OCI-LY7 (cell line): Measurements from ENCODE around the gene ART1. TPM values are rescaled to one million over a fixed set of nuclear protein-coding genes. Genes with fewer than 3 reads are reported as not detected.

Experiments used
- BruUV-seq: library from RNA; stranded (reverse); fragments of 400-500 nt; replicated peaks from 2 replicates; lab custom pipeline; 2021; lab: Mats Ljungman, UMichigan
- CTCF ChIA-PET: fragments of 300-600 bp; sonication (Branson Sonifier 250); formaldehyde crosslinking; loops from one replicate; lab custom pipeline; 2022; ENCODE audit warnings: antibody characterized with exemption; ENCODE audit not compliant: unreplicated experiment; lab: Charles Lee
- POLR2A ChIA-PET: fragments of 300-600 bp; sonication (Branson Sonifier 250); formaldehyde crosslinking; loops from one replicate; lab custom pipeline; 2022; ENCODE audit warnings: antibody characterized with exemption; lab: Charles Lee
- DNase-seq: peaks from one replicate; pipeline ENCODE4 v3.0.0-alpha.2; 2015; ENCODE audit warnings: low spot score
- H2AFZ ChIP-seq: fragments of 200-600 bp; sonication (generic), shearing (Covaris generic); 2 replicates; pipeline ENCODE4 v1.6.1; 2014; ENCODE audit warnings: mild to moderate bottlenecking, antibody characterized with exemption, low read length, moderate library complexity
- H3K27ac ChIP-seq: fragments of 200-600 bp; sonication (generic); 2 replicates; pipeline ENCODE4 v1.5.1; 2014; ENCODE audit warnings: mixed run types, low read depth, mild to moderate bottlenecking, moderate library complexity, low read length, inconsistent platforms; ENCODE audit not compliant: poor library complexity, severe bottlenecking
- H3K36me3 ChIP-seq: fragments of 200-600 bp; sonication (generic); 2 replicates; pipeline ENCODE4 v1.6.1; 2014; ENCODE audit warnings: mild to moderate bottlenecking, antibody characterized with exemption, low read length, moderate library complexity, mixed read lengths; ENCODE audit not compliant: insufficient read depth
- H3K4me1 ChIP-seq: fragments of 200-600 bp; sonication (generic); 2 replicates; pipeline ENCODE4 v1.5.1; 2014; ENCODE audit warnings: mild to moderate bottlenecking, low read length; ENCODE audit not compliant: insufficient read depth, poor library complexity, severe bottlenecking
- H3K4me2 ChIP-seq: fragments of 200-600 bp; sonication (generic); 2 replicates; pipeline ENCODE4 v1.6.1; 2014; ENCODE audit warnings: mild to moderate bottlenecking, low read length
- H3K4me3 ChIP-seq: fragments of 200-600 bp; sonication (generic); 2 replicates; pipeline ENCODE4 v1.5.1; 2014; ENCODE audit warnings: mild to moderate bottlenecking, low read depth, low read length; ENCODE audit not compliant: poor library complexity, severe bottlenecking
- H3K79me2 ChIP-seq: fragments of 200-600 bp; sonication (generic); 2 replicates; pipeline ENCODE4 v1.6.1; 2016; ENCODE audit warnings: low read depth, mild to moderate bottlenecking, low read length, moderate library complexity, mixed read lengths; ENCODE audit not compliant: insufficient read depth
- H3K9me2 ChIP-seq: fragments of 200-600 bp; sonication (generic); 2 replicates; pipeline ENCODE4 v1.6.1; 2016; ENCODE audit warnings: mild to moderate bottlenecking, low read length, mixed read lengths; ENCODE audit not compliant: insufficient read depth
- H3K9me3 ChIP-seq: fragments of 200-600 bp; sonication (generic); 2 replicates; pipeline ENCODE4 v1.6.1; 2014; ENCODE audit warnings: mild to moderate bottlenecking, mixed run types, low read length, mixed read lengths
- H4K20me1 ChIP-seq: fragments of 200-600 bp; sonication (generic); 2 replicates; pipeline ENCODE4 v1.6.1; 2014; ENCODE audit warnings: mild to moderate bottlenecking, antibody characterized with exemption, low read length, moderate library complexity, mixed read lengths; ENCODE audit not compliant: insufficient read depth
- CTCF ChIP-seq: fragments of 200-600 bp; sonication (generic); conservative IDR thresholded peaks from 2 replicates; pipeline ENCODE4 v1.5.1; 2014; ENCODE audit warnings: mild to moderate bottlenecking, antibody characterized with exemption, low read length, moderate library complexity, mixed read lengths
- EZH2phosphoT487 ChIP-seq: fragments of 200-600 bp; sonication (generic); IDR thresholded peaks from 2 replicates; pipeline ENCODE4 v1.6.1; 2018; ENCODE audit warnings: low read depth, borderline replicate concordance, mild to moderate bottlenecking, mixed run types, antibody characterized with exemption, low read length, moderate library complexity, mixed read lengths
- intact Hi-C: fragments of 100-400 bp; cut with micrococcal nuclease; formaldehyde crosslinking; loops from one replicate; pipeline ENCODE4 v1.10.0; 2022; ENCODE audit not compliant: unreplicated experiment
- total RNA-seq, 2 experiments: library from RNA; depleted of rRNA in 1 of 2; stranded (reverse); fragments of >200 nt in 1 of 2; shearing (Covaris generic) in 1 of 2; gene quantifications; 2 replicates each; pipeline ENCODE4 v1.2.3, GENCODE V29; 2014 to 2022

ART1 gene
- total RNA-seq, 2 experiments from 2014 or later: not detected

DNA sequence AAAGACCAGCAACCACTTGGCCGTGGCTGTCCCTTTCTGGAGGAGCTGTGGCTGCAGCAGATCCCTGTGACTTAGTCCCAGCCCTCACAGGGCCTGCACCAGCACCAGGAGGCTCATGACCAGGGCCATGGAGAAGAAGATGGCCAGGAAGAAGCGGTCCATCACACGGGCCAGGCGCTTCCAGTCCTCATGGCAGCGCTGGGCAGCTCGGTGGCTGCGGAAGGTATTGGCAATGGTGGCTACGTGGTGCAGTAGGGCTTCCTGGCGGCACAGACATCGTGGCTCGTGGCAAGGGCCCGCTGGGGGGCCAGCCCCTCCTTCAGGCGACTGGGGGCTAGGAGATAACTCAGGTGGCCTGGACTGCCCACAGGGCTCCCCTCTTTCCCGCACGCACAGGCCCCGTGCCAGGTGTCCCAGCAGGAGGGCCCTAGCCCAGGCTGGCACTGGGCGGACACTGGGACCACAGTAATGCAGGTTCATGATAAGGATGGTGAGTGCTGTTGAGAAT lies 21.1 kb downstream of the ART1 start:
- H3K4me3 ChIP-seq: no peak overlapping the region
- ChIA-PET POLR2A (no interaction called here), CTCF (no interaction called here)
- no peak for TF ChIP-seq EZH2phosphoT487
- peaks cover 29% of the 10 kb centered on the region for H3K36me3 ChIP-seq
- H3K27ac ChIP-seq: no peak overlapping the region
- H3K79me2 ChIP-seq: no peaks in the 10 kb centered on the region
- no peaks in the 10 kb centered on the region for H3K9me3 ChIP-seq
- no peak for DNase-seq
- intact Hi-C loops: no loop called here
- BruUV-seq: no TSS peak
- no peaks in the 10 kb centered on the region for H4K20me1 ChIP-seq
- H2AFZ ChIP-seq: no peak overlapping the region
- no peak overlapping the region for H3K4me2 ChIP-seq
- H3K9me2 ChIP-seq: no peaks in the 10 kb centered on the region
- no peaks in the 10 kb centered on the region for H3K4me1 ChIP-seq

DNA sequence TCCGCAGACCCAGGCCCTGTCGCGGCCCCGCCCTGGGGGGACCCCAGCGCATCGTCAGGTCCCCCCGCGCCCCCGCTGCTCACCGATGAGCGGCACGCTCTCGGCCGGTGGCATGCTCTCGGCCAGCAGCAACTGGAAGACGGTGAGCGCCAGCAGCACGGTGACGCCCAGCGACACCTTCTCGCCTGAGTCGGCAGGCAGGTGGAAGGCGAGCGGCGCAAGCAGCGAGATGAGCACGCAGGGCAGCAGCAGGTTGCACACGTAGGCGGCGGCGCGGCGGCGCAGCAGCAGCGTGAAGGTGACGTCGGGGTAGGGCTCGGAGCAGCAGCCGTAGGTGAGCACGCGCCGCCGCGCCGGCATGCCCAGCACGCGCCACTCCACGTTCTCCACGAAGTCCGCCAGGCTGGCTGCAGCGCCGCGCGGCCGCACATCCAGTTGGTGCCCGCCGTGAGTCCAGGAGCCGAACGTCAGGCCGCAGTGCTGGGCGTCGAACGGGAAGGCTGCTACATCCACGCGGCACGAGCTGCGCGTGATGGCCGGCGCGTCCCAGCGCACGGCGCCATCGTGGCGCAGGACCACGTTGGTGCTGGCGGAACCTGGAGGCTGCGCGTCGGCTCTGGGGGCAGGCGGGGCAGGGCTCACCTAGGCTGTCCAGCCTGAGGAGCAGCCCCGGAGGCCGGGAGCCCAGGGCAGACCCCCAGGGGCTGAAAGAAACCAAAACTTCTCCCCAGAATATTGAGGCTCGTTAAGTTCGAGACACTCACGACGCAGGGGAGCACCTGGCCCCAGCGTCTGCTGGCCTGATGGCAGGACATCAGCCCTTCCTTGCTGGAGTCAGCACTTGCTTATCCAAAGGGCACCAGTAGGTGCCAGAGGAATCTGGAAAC lies 22.5 kb downstream of the ART1 start:
- BruUV-seq: no TSS peak
- Histone ChIP-seq H3K9me2 (no peaks in the 10 kb centered on the region), H2AFZ (no peak overlapping the region), H3K9me3 (no peaks in the 10 kb centered on the region), H3K4me1 (no peaks in the 10 kb centered on the region), H3K79me2 (no peaks in the 10 kb centered on the region), H3K27ac (no peak overlapping the region), H3K4me3 (no peak overlapping the region), H3K4me2 (no peak overlapping the region), H3K36me3 (peaks cover 41% of the 10 kb centered on the region), H4K20me1 (no peaks in the 10 kb centered on the region)
- TF ChIP-seq EZH2phosphoT487 (no peak), CTCF (no peak)
- DNase-seq: no peak
- intact Hi-C loops: no loop called here
- ChIA-PET POLR2A (no interaction called here), CTCF (no interaction called here)

DNA sequence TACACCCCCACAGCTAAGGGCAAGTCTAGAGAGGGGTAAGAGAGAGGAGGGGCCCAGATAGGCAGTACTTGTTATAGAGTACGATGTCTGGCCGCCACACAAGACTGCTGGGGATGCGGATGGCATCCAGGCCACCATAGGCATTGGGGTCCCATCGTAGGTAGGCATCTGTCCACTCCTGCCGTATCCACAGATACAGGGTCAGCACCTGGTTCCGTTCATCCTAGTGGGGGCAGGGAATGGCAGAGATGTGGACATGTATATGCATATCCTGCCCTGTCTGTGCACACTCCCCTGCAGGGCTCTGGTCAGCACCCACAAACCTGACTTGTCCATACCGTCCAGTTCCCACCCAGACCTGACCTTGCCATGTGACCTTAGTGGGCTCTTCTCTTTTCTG lies 24.2 kb downstream of the ART1 start:
- no peaks in the 10 kb centered on the region for H3K9me2 ChIP-seq
- no peaks in the 10 kb centered on the region for H4K20me1 ChIP-seq
- intact Hi-C loops: no loop called here
- H3K4me1 ChIP-seq: no peaks in the 10 kb centered on the region
- no peaks in the 10 kb centered on the region for H3K79me2 ChIP-seq
- no peaks in the 10 kb centered on the region for H3K9me3 ChIP-seq
- H3K27ac ChIP-seq: no peak overlapping the region
- BruUV-seq: no TSS peak
- DNase-seq: no peak
- TF ChIP-seq EZH2phosphoT487 (no peak), CTCF (no peak)
- H2AFZ ChIP-seq: no peak overlapping the region
- H3K4me3 ChIP-seq: no peak overlapping the region
- ChIA-PET POLR2A (no interaction called here), CTCF (no interaction called here)
- H3K4me2 ChIP-seq: no peak overlapping the region
- peaks cover 56% of the 10 kb centered on the region for H3K36me3 ChIP-seq
